ENCODE results near the gene XYLT1.

XYLT1 gene

GRCh38 chr16:17419266-17419665 lies 51.5 kb downstream of the XYLT1 start:
- TF ChIP-seq TAF1 (IDR thresholded peaks at IDR 0.05; ENCODE audit: low read depth) (no peak), ZBTB7A (IDR thresholded peaks at IDR 0.05; ENCODE audit: low read depth) (no peak), CEBPB (IDR thresholded peaks at IDR 0.05) (no peak), RAD21 (IDR thresholded peaks at IDR 0.05; ENCODE audit: low read depth) (no peak), TEAD4 (IDR thresholded peaks at IDR 0.05) (no peak), NFIC (IDR thresholded peaks at IDR 0.05) (no peak), FOXM1 (IDR thresholded peaks at IDR 0.05; ENCODE audit: borderline replicate concordance, low read depth) (no peak), EP300 (IDR thresholded peaks at IDR 0.05; ENCODE audit: borderline replicate concordance) (no peak), EGR1 (IDR thresholded peaks at IDR 0.05) (no peak), YY1 (IDR thresholded peaks at IDR 0.05; ENCODE audit: low read depth) (no peak), TCF12 (IDR thresholded peaks at IDR 0.05; ENCODE audit: low read depth) (no peak)
- TF ChIP-seq, protein P1, sequence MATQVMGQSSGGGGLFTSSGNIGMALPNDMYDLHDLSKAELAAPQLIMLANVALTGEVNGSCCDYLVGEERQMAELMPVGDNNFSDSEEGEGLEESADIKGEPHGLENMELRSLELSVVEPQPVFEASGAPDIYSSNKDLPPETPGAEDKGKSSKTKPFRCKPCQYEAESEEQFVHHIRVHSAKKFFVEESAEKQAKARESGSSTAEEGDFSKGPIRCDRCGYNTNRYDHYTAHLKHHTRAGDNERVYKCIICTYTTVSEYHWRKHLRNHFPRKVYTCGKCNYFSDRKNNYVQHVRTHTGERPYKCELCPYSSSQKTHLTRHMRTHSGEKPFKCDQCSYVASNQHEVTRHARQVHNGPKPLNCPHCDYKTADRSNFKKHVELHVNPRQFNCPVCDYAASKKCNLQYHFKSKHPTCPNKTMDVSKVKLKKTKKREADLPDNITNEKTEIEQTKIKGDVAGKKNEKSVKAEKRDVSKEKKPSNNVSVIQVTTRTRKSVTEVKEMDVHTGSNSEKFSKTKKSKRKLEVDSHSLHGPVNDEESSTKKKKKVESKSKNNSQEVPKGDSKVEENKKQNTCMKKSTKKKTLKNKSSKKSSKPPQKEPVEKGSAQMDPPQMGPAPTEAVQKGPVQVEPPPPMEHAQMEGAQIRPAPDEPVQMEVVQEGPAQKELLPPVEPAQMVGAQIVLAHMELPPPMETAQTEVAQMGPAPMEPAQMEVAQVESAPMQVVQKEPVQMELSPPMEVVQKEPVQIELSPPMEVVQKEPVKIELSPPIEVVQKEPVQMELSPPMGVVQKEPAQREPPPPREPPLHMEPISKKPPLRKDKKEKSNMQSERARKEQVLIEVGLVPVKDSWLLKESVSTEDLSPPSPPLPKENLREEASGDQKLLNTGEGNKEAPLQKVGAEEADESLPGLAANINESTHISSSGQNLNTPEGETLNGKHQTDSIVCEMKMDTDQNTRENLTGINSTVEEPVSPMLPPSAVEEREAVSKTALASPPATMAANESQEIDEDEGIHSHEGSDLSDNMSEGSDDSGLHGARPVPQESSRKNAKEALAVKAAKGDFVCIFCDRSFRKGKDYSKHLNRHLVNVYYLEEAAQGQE (IDR thresholded peaks at IDR 0.05; ENCODE audit: low read depth): no peak
- TF ChIP-seq, protein P2, sequence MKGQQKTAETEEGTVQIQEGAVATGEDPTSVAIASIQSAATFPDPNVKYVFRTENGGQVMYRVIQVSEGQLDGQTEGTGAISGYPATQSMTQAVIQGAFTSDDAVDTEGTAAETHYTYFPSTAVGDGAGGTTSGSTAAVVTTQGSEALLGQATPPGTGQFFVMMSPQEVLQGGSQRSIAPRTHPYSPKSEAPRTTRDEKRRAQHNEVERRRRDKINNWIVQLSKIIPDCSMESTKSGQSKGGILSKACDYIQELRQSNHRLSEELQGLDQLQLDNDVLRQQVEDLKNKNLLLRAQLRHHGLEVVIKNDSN (IDR thresholded peaks at IDR 0.05): no peak
- TF ChIP-seq, protein P3, sequence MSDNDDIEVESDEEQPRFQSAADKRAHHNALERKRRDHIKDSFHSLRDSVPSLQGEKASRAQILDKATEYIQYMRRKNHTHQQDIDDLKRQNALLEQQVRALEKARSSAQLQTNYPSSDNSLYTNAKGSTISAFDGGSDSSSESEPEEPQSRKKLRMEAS (IDR thresholded peaks at IDR 0.05): no peak

DNA sequence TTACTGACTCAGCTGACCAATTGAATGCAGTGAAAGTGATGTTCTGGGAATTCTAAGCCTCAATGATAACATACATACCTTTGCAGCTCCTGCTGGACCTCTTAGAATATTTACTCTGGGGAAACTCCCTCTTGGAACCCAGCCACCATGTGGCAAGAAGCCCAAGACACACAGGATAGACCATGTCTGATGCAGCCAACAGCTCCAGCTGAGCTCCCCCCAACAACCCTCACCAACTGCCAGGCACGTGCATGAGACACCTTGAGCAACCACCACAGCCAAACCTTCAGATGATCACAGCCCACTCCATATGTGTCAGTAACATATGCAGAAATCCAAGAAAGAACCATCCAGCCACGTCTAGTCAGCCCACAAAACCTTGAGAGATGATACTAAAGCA lies 53.0 kb downstream of the XYLT1 start:
- no peak for TF ChIP-seq RAD21 (IDR thresholded peaks at IDR 0.05; ENCODE audit: low read depth)
- no peak for TF ChIP-seq TEAD4 (IDR thresholded peaks at IDR 0.05)
- no peak for TF ChIP-seq CREB1 (IDR thresholded peaks at IDR 0.05; ENCODE audit: low read depth)
- no peak for TF ChIP-seq TAF1 (IDR thresholded peaks at IDR 0.05; ENCODE audit: low read depth)
- TF ChIP-seq FOXM1 (IDR thresholded peaks at IDR 0.05; ENCODE audit: borderline replicate concordance, low read depth): no peak
- no peak for TF ChIP-seq TCF12 (IDR thresholded peaks at IDR 0.05; ENCODE audit: low read depth)
- TF ChIP-seq EP300 (IDR thresholded peaks at IDR 0.05; ENCODE audit: borderline replicate concordance): no peak
- TF ChIP-seq, protein P3 (IDR thresholded peaks at IDR 0.05): no peak
- TF ChIP-seq EGR1 (IDR thresholded peaks at IDR 0.05): no peak
- no peak for TF ChIP-seq YY1 (IDR thresholded peaks at IDR 0.05; ENCODE audit: low read depth)
- TF ChIP-seq, protein P1 (IDR thresholded peaks at IDR 0.05; ENCODE audit: low read depth): no peak
- no peak for TF ChIP-seq NFIC (IDR thresholded peaks at IDR 0.05)
- TF ChIP-seq CEBPB (IDR thresholded peaks at IDR 0.05): no peak
- no peak for TF ChIP-seq ZBTB7A (IDR thresholded peaks at IDR 0.05; ENCODE audit: low read depth)
- TF ChIP-seq, protein P2 (IDR thresholded peaks at IDR 0.05): no peak

DNA sequence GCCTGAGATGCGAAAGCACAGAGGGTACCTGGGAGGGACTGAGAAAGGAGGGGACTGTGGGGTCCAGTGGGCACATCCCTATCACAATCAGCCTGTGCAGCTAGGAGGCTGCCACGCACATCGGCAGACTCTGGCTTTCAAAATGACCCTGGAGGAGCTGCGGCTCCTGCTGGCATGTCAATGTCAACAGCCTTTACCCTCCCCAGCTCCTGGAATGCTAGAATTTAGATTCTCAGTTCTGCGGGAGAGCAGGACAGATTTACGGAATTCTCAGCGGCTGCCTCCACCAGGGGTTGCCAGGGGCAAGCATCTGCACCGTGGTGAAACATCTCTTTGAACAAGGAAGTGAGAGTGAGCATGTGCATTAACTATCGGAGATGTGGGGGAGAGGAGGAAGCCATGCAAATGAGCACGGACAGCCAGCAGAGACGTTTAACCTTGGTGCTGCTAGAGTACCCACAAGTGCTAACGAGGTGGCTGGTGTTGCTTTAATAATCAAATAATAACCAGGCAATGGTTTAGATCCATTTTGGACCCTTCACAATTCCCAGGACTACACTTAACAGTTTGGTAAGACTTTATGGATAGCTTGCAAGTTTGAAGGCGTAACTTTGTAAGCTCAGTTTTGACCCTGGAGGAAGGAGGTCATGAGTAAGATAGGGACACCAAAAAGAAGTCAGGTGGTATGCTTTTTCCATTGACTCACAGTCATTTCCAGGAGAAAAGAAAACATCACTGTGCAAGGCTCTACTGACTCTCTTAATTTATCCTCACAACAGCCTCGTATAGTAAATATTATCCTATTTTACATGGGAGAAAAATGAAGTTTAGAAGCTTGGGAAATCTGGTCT lies 54.1 kb downstream of the XYLT1 start:
- no peak for TF ChIP-seq NFIC (IDR thresholded peaks at IDR 0.05)
- TF ChIP-seq FOXM1 (IDR thresholded peaks at IDR 0.05; ENCODE audit: borderline replicate concordance, low read depth): no peak
- TF ChIP-seq, protein P2 (IDR thresholded peaks at IDR 0.05): no peak
- no peak for TF ChIP-seq EP300 (IDR thresholded peaks at IDR 0.05; ENCODE audit: borderline replicate concordance)
- no peak for TF ChIP-seq YY1 (IDR thresholded peaks at IDR 0.05; ENCODE audit: low read depth)
- no peak for TF ChIP-seq RAD21 (IDR thresholded peaks at IDR 0.05; ENCODE audit: low read depth)
- TF ChIP-seq EGR1 (IDR thresholded peaks at IDR 0.05): no peak
- no peak for TF ChIP-seq ZBTB7A (IDR thresholded peaks at IDR 0.05; ENCODE audit: low read depth)
- TF ChIP-seq, protein P3 (IDR thresholded peaks at IDR 0.05): no peak
- TF ChIP-seq, protein P1 (IDR thresholded peaks at IDR 0.05; ENCODE audit: low read depth): no peak
- TF ChIP-seq TAF1 (IDR thresholded peaks at IDR 0.05; ENCODE audit: low read depth): no peak
- no peak for TF ChIP-seq TCF12 (IDR thresholded peaks at IDR 0.05; ENCODE audit: low read depth)
- no peak for TF ChIP-seq TEAD4 (IDR thresholded peaks at IDR 0.05)
- TF ChIP-seq CREB1 (IDR thresholded peaks at IDR 0.05; ENCODE audit: low read depth): no peak
- TF ChIP-seq CEBPB (IDR thresholded peaks at IDR 0.05): no peak

All from Ishikawa (cell line).